Omental fat pad (tissue), 4 donors: ENCODE measurements around the gene LIN7A. TPM values are rescaled to one million over a fixed set of nuclear protein-coding genes. Genes with fewer than 3 reads are reported as not detected.

Source experiments
- ATAC-seq: fragments of 150-250 bp; one replicate; pipeline ENCODE4 v1.9.1; 2016; ENCODE audit warnings: mild to moderate bottlenecking, moderate library complexity; ENCODE audit not compliant: low FRiP score
- DNase-seq: peaks from one replicate; pipeline ENCODE4 v3.0.0-alpha.2; 2019; ENCODE audit warnings: low spot score
- total RNA-seq, 4 donors: library from RNA; depleted of rRNA; stranded (reverse); fragments of >200 nt; gene quantifications; one replicate each; pipeline ENCODE4 v1.1.0, GENCODE V29; 2016
- TF ChIP-seq, protein P1 (sequence below), 3 donors: fragments of 450-650 bp; IDR thresholded peaks; one replicate each; pipeline ENCODE4 v1.5.1; 2016 to 2017; ENCODE audit warnings: antibody characterized with exemption in 3 of 3, mild to moderate bottlenecking in 3 of 3, moderate library complexity in 2 of 3

Gene LIN7A
- total RNA-seq, 4 donors from 2014 or later = 4.8 to 16.2 (median 6.6) TPM

DNA sequence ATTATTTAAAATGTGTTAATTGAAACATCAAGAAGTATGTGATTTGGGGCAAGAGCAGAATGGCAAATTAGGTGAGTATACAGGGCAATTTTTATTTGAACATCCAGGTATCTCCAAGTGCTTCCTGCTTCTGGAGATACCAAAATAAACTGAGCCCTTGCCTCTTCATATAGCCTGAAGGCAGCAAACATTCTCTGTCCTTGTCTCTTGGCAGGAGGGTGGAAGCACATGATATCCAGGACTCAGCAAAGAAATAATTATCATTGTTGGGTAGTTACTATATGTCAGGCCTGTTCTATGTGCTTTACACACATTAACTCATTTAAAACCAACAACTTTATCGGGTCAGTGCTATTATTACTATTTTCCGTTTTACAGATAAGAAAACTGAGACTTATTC lies 12.5 kb downstream of the LIN7A start:
- ATAC-seq = no peak

DNA sequence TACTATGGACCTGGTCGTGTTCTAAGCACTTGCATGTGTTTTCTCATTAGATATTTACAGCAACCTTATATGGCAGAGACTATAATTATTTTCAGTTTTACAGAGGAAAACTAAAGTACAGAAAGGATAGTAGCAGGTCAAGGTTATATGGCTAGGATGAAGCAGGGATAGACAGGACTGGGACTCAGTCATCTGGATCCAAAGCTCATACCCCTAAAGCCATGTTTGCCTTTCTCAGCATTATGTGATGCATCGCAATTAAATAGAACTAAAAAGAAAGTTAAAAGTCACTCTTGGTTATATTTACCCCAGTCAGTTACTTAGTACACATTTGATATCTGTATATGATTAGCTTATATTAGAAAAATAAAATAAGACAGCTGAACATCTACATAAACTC lies 13.3 kb downstream of the LIN7A start:
- no peak for ATAC-seq
- no peak for DNase-seq
- TF ChIP-seq, protein P1, sequence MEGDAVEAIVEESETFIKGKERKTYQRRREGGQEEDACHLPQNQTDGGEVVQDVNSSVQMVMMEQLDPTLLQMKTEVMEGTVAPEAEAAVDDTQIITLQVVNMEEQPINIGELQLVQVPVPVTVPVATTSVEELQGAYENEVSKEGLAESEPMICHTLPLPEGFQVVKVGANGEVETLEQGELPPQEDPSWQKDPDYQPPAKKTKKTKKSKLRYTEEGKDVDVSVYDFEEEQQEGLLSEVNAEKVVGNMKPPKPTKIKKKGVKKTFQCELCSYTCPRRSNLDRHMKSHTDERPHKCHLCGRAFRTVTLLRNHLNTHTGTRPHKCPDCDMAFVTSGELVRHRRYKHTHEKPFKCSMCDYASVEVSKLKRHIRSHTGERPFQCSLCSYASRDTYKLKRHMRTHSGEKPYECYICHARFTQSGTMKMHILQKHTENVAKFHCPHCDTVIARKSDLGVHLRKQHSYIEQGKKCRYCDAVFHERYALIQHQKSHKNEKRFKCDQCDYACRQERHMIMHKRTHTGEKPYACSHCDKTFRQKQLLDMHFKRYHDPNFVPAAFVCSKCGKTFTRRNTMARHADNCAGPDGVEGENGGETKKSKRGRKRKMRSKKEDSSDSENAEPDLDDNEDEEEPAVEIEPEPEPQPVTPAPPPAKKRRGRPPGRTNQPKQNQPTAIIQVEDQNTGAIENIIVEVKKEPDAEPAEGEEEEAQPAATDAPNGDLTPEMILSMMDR (IDR thresholded peaks at IDR 0.05) = no peak

More for the DNA sequence above, 12.5 kb downstream of the LIN7A start:
- TF ChIP-seq, protein P1 (IDR thresholded peaks at IDR 0.05) = no peak
- DNase-seq = no peak

DNA sequence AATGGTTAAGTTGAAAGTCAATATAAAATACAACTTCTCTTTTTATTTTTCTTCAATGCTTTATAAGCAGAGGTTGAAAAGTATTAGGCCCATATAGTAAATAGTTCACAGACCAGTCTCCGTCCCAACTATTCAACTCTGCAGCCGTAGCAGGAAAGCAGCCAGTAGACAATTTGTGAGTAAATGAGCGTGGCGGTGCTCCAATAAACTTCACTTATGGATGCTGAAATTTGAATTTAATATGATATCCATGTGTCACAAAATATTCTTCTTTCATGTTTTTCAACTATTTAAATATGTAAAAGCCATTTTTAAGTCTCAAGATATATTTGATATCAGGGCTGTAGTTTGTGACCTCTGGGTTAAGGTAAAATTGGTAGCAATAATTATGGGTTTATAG lies 17.7 kb downstream of the LIN7A start:
- ATAC-seq = no peak
- no peak for DNase-seq
- TF ChIP-seq, protein P1 (IDR thresholded peaks at IDR 0.05) = no peak

DNA sequence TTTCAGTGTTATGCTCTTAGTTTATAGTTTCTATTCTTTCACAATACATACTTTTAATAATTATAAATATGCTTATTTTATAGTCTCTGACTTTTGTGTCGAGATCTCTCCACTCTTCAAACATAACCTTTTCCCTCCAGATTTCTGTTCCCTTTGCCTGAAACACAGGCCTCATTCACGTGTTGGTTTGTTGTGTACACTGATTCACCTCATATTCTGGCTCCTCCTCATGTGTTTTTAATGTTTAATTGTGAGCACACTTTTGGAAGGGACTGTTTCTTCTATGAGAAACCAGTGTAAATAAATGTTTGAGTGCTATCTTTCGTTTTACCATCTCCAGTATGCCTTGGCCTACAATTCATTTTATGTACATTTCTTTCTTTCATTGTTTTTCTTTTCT lies 20.1 kb downstream of the LIN7A start:
- ATAC-seq (no peak), DNase-seq (no peak)
- TF ChIP-seq, protein P1 (IDR thresholded peaks at IDR 0.05) = no peak

DNA sequence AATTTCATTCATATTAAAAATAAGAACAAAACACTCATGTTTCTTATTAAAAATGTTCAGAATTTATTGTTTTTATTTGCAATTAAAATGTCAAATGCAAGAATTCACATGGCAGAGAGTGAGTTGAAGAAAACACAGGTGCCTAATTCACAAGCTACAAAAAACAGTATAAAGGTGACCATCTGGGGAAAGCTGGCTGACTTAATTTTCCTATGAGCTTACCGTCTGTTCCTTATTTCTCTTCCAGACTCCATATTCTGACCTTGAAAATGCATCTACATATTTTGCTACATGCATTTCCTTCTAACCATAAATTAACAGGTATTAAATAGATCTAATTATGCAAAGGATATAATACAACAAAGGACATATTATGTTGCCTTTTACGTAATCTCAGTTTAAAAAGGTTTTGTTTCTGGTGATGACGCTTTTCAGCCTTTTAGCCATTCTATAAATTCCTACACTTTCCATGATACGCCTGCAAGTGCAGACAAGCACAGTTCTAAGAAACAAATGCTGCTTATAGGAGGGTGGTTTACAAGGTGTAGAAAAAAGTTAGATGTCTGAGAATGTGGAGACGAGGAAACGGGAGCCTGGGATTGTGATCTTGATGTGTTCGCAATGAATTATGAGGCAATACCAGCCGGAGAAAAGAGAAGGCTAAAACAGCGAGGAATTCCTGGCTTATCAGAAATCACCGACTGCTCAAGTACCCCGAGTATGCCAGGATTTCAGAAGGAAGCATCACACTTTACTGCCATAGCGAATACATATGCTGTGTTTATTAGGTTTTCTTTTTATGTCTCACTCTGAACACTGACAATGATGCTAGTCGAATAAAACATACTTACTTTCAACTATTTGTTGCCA lies 24.6 kb downstream of the LIN7A start:
- TF ChIP-seq, protein P1 (IDR thresholded peaks at IDR 0.05) = no peak
- DNase-seq (no peak), ATAC-seq (no peak)

DNA sequence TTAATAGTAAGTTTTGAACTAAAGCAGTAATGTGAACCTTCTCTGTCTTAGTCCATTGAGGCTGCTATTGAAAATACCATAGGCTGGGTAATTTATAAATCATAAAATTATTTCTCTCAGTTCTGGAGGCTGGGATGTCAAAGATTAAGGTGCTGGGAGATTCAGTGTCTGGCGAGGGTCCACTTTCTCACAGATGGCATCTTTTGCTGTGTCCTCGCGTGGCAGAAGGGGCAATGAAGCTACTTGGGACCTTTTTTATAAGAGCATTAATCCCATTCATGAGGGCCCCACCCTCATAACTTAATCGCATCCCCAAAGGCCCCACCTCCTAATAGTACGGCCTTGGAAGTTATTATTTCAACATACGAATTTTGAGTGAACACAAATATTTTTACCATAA lies 28.4 kb downstream of the LIN7A start:
- TF ChIP-seq, protein P1 (IDR thresholded peaks at IDR 0.05) = no peak
- no peak for DNase-seq
- no peak for ATAC-seq

DNA sequence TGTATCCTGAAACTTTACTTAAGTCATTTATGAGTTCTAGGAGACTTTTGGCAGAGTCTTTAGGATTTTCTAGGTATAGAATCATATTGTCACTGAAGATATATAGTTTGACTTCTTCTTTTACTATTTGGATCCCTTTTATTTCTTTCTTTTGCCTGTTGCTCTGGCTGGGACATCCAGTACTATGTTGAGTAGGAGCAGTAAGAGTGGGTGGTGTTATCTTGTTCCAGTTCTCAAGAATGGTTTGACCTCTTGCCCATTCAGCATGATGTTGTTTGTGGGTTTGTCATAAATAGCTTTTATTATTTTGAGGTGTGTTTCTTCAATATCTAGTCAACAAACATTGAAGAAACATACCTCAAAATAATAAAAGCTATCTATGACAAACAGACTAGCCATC lies 35.0 kb downstream of the LIN7A start:
- DNase-seq (no peak), ATAC-seq (no peak)
- TF ChIP-seq, protein P1 (IDR thresholded peaks at IDR 0.05) = no peak
